Activated CD4-positive, alpha-beta T cell treated with anti-CD3 and anti-CD28 coated beads, Interleukin-2, Interleukin-4, amounts not matched to agents 100 ng/mL and 50 ng/mL, durations not matched to agents 16 hours and 8 hours (primary cell): Measurements from ENCODE around the gene FSD2.

Experiments used
- DNase-seq: peaks from one replicate; pipeline ENCODE4 v3.0.0-alpha.2; 2020; ENCODE audit warnings: low spot score

The FSD2 gene

GRCh38 chr15:82805994-82806406, at the start of gene FSD2:
FSD2 (minus strand) TSS chr15:82806069; CDS start chr15:82787390, 18,679 bp downstream.
- no peak for DNase-seq

- DNase-seq: no peak
Observed at GRCh38 chr15:82854554-82854953, 48.7 kb upstream of the FSD2 start.

- DNase-seq: no peak
Observed at GRCh38 chr15:82852941-82853561, 47.2 kb upstream of the FSD2 start.

GRCh38 chr15:82851981-82852511, 46.2 kb upstream of the FSD2 start:
- no peak for DNase-seq

- DNase-seq: no peak
Observed at GRCh38 chr15:82851306-82851850, 45.5 kb upstream of the FSD2 start.

GRCh38 chr15:82850731-82851130, 44.9 kb upstream of the FSD2 start:
- no peak for DNase-seq

- DNase-seq: peak; percentile 47
Observed at GRCh38 chr15:82849556-82850512, 44.0 kb upstream of the FSD2 start.

GRCh38 chr15:82848241-82848993, 42.5 kb upstream of the FSD2 start:
- no peak for DNase-seq

GRCh38 chr15:82847703-82848102, 41.8 kb upstream of the FSD2 start:
- DNase-seq: no peak

GRCh38 chr15:82846621-82847020, 40.8 kb upstream of the FSD2 start:
- no peak for DNase-seq

- no peak for DNase-seq
Observed at GRCh38 chr15:82845686-82846085, 39.8 kb upstream of the FSD2 start.

GRCh38 chr15:82843566-82843965, 37.7 kb upstream of the FSD2 start:
- DNase-seq: no peak

GRCh38 chr15:82840166-82840565, 34.3 kb upstream of the FSD2 start:
- DNase-seq: no peak

- DNase-seq: no peak
Observed at GRCh38 chr15:82839136-82839535, 33.3 kb upstream of the FSD2 start.

GRCh38 chr15:82838096-82838735, 32.3 kb upstream of the FSD2 start:
- no peak for DNase-seq

GRCh38 chr15:82835391-82835917, 29.6 kb upstream of the FSD2 start:
- no peak for DNase-seq

GRCh38 chr15:82833362-82833682, 27.5 kb upstream of the FSD2 start:
- DNase-seq: no peak

- DNase-seq: peak; percentile 80
Observed at GRCh38 chr15:82832601-82833361, 26.9 kb upstream of the FSD2 start.

GRCh38 chr15:82831894-82832600, 26.2 kb upstream of the FSD2 start:
- DNase-seq: no peak
